ENCODE measurements around the gene ASPRV1. TPM values are rescaled to one million over a fixed set of nuclear protein-coding genes. Genes with fewer than 3 reads are reported as not detected.
"Not testable (repeated sequence)": the region's sequence is repeated elsewhere in the genome, so short reads cannot be mapped to it uniquely, and the experiment has no call there.

ASPRV1 gene
- 1.0 and 1.1 TPM in 2 replicates for total RNA-seq

DNA sequence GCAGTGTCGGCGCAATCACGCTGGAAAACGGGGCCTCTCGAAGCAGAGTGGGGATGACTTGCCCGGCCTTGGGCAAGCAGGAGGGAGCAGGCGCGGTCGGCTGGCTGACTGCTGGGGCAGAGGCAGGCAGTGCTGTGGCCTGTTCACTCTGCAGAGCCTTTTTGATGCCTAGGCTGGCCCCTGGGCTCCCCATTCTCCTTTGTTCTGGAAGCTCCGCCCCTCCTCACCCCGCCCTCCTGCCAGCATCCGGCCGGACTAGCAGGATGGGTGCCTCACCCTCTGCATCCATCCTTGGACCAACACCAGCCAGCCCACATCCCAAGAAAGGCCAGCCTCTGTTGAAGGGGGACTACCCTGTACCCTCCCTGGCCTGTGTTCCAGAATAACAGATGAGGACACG lies at the start of gene ASPRV1:
Gene ASPRV1, minus strand, starts transcription at position 136 of the 400 bp plus-strand sequence. CDS start 195 bp downstream, outside the sequence.
- no peak for DNase-seq (ENCODE audit: low spot score)
- no peaks in the 10 kb centered on the region for H3K36me3 Mint-ChIP-seq (ENCODE audit: low read depth)
- intact Hi-C loops (cut with micrococcal nuclease): no loop called here
- H3K4me1 Mint-ChIP-seq (ENCODE audit: low read depth): peaks cover 4% of the 10 kb centered on the region
- no peak within 1 kb of the TSS for H3K4me3 Mint-ChIP-seq (ENCODE audit: low read depth)
- peaks cover 16% of the 10 kb centered on the region for H3K27me3 Mint-ChIP-seq (ENCODE audit: low read depth)
- H3K9me3 Mint-ChIP-seq: no peaks in the 10 kb centered on the region
- no peak within 1 kb of the TSS for H3K27ac Mint-ChIP-seq

GRCh38 chr2:70010576-70011111 lies 49.2 kb upstream of the ASPRV1 start:
- Mint-ChIP-seq H3K4me1 (ENCODE audit: low read depth) (peaks cover 18% of the 10 kb centered on the region), H3K36me3 (ENCODE audit: low read depth) (peaks cover 14% of the 10 kb centered on the region), H3K4me3 (ENCODE audit: low read depth) (no peak overlapping the region), H3K9me3 (no peaks in the 10 kb centered on the region), H3K27ac (peak overlapping the region; percentile 0), H3K27me3 (ENCODE audit: low read depth) (no peaks in the 10 kb centered on the region)
- no peak for DNase-seq (ENCODE audit: low spot score)
- intact Hi-C loops (cut with micrococcal nuclease): no loop called here

- no peaks in the 10 kb centered on the region for H3K9me3 Mint-ChIP-seq
- H3K36me3 Mint-ChIP-seq (ENCODE audit: low read depth): peaks cover 8% of the 10 kb centered on the region
- H3K4me1 Mint-ChIP-seq (ENCODE audit: low read depth): peaks cover 14% of the 10 kb centered on the region
- H3K27ac Mint-ChIP-seq: no peak overlapping the region
- no peaks in the 10 kb centered on the region for H3K27me3 Mint-ChIP-seq (ENCODE audit: low read depth)
- intact Hi-C loops (cut with micrococcal nuclease): no loop called here
- H3K4me3 Mint-ChIP-seq (ENCODE audit: low read depth): no peak overlapping the region
- DNase-seq (ENCODE audit: low spot score): no peak
Measured at GRCh38 chr2:70009762-70010575, 48.5 kb upstream of the ASPRV1 start.

DNA sequence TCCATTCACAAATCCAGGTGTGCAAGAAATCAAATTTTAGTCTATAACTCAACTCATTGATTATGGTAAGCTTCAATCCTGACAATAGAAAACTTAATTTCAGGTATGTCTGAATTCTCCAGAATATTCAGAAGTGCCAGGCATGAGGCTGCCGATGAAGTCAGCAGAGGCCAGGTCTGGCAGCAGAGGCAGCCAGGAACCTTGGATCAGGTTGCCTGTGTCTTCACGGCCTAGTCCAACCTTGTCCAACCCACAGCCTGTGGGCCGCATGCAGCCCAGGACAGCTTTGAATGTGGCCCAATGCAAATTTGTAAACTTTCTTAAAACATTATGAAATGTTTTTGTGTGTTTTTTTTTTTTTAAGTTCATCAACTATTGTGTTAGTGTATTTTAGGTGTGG lies 46.9 kb upstream of the ASPRV1 start:
- no peak overlapping the region for H3K4me3 Mint-ChIP-seq (ENCODE audit: low read depth)
- no peak for DNase-seq (ENCODE audit: low spot score)
- no peaks in the 10 kb centered on the region for H3K9me3 Mint-ChIP-seq
- H3K27ac Mint-ChIP-seq: no peak overlapping the region
- peaks cover 10% of the 10 kb centered on the region for H3K4me1 Mint-ChIP-seq (ENCODE audit: low read depth)
- H3K36me3 Mint-ChIP-seq (ENCODE audit: low read depth): no peaks in the 10 kb centered on the region
- intact Hi-C loops (cut with micrococcal nuclease): no loop called here
- no peaks in the 10 kb centered on the region for H3K27me3 Mint-ChIP-seq (ENCODE audit: low read depth)

- H3K27ac Mint-ChIP-seq: no peak overlapping the region
- intact Hi-C loops (cut with micrococcal nuclease): no loop called here
- H3K4me3 Mint-ChIP-seq (ENCODE audit: low read depth): no peak overlapping the region
- H3K4me1 Mint-ChIP-seq (ENCODE audit: low read depth): peaks cover 13% of the 10 kb centered on the region
- H3K27me3 Mint-ChIP-seq (ENCODE audit: low read depth): no peaks in the 10 kb centered on the region
- no peak for DNase-seq (ENCODE audit: low spot score)
- H3K36me3 Mint-ChIP-seq (ENCODE audit: low read depth): no peaks in the 10 kb centered on the region
- H3K9me3 Mint-ChIP-seq: no peaks in the 10 kb centered on the region
Measured at GRCh38 chr2:70007151-70007550, 45.7 kb upstream of the ASPRV1 start.

DNA sequence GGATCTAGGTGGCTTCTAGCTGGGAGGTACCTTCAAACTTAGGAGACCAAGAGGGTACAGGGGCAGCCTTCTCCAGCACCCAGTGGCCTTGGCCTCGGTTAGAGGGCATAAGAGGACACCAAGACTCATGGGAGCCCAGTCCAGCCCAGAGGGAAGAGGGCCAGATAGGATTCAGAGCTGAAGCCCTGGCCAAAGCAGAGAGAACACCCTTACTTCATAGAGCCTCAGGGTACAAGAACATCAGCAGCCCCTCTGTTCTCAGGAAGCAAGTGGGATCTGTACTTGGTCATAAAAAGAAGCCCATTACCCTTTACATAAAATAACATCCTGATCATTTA lies 45.0 kb upstream of the ASPRV1 start:
- H3K27me3 Mint-ChIP-seq (ENCODE audit: low read depth): no peaks in the 10 kb centered on the region
- H3K4me1 Mint-ChIP-seq (ENCODE audit: low read depth): peaks cover 14% of the 10 kb centered on the region
- no peaks in the 10 kb centered on the region for H3K9me3 Mint-ChIP-seq
- no peaks in the 10 kb centered on the region for H3K36me3 Mint-ChIP-seq (ENCODE audit: low read depth)
- no peak overlapping the region for H3K4me3 Mint-ChIP-seq (ENCODE audit: low read depth)
- no peak for DNase-seq (ENCODE audit: low spot score)
- intact Hi-C loops (cut with micrococcal nuclease): no loop called here
- H3K27ac Mint-ChIP-seq: no peak overlapping the region

DNA sequence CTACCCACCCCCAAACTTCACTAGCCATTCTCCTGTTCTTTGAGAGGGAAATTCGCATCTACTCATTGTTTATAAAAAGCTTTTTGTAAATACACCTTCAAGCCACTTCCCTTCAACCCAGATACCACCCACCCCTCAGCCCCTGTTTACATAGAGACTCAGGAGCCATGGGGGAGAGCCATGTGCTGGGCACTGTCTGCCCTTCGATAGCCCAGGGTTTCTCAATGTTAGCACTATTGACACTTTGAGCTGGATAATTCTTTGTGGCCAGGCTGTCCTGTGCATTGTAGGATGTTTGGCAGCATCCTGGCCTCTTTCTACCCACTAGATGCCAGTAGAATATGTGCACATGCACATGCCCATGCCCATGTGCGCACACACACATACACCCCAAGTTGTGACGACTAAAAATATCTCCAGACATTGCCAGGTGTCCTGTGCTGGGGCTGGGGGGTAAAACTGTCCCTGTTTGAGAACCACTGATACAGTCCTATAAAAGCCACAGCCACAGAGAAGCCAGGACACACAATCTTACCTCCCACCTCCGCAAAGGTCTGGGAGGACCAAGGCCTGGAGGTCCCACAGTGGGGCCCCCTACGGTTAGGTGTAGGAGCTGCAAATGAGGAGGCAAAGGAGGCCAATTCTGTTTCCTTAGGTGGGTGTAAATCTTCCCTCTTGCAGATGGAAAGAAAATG lies 44.5 kb upstream of the ASPRV1 start:
- no peak overlapping the region for H3K27ac Mint-ChIP-seq
- H3K4me3 Mint-ChIP-seq (ENCODE audit: low read depth): no peak overlapping the region
- no peaks in the 10 kb centered on the region for H3K9me3 Mint-ChIP-seq
- intact Hi-C loops (cut with micrococcal nuclease): no loop called here
- no peaks in the 10 kb centered on the region for H3K27me3 Mint-ChIP-seq (ENCODE audit: low read depth)
- no peaks in the 10 kb centered on the region for H3K36me3 Mint-ChIP-seq (ENCODE audit: low read depth)
- DNase-seq (ENCODE audit: low spot score): no peak
- H3K4me1 Mint-ChIP-seq (ENCODE audit: low read depth): peaks cover 14% of the 10 kb centered on the region

- Mint-ChIP-seq H3K27me3 (ENCODE audit: low read depth) (no peaks in the 10 kb centered on the region), H3K36me3 (ENCODE audit: low read depth) (no peaks in the 10 kb centered on the region), H3K27ac (no peak overlapping the region), H3K4me1 (ENCODE audit: low read depth) (peaks cover 8% of the 10 kb centered on the region), H3K9me3 (no peaks in the 10 kb centered on the region), H3K4me3 (ENCODE audit: low read depth) (no peak overlapping the region)
- DNase-seq (ENCODE audit: low spot score): no peak
- intact Hi-C loops (cut with micrococcal nuclease): no loop called here
Measured at GRCh38 chr2:70005216-70005615, 43.8 kb upstream of the ASPRV1 start.

DNA sequence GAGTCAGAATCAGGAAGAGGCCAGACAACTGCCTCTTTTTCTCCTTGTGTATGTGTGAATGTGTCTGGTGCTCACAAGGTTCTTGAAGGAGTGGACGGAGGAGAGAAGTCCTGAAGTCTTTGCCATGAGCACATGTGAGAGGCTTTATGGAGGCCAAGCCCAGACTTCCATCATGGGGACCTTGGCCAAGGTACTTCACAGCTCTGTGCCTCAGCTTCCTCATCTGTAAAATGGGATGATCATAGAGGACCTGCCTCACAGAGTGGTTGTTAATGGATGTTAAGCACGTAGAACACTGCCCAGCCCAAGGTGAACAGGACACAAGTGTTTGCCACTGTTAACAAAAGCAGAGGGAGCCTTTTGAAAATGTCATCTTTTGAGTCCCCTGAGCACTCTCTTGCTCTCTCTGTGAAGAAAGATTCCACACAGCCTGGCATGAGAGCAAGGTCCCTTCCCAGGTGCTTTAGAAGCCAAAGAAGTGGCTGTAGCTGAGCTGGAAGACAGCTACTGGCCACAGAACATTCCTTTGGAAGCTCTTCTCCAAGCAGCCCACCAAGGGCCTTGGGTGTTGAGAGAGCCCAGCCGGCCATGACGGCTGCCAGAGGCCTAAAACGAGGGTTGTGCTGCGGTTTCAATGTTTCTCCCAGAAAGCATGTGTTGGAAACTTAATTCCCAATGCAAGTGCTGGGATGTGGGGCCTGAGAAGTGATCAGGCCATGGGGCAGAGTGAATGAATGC lies 41.8 kb upstream of the ASPRV1 start:
- no peak for DNase-seq (ENCODE audit: low spot score)
- H3K4me1 Mint-ChIP-seq (ENCODE audit: low read depth): peaks cover 9% of the 10 kb centered on the region
- no peaks in the 10 kb centered on the region for H3K27me3 Mint-ChIP-seq (ENCODE audit: low read depth)
- H3K4me3 Mint-ChIP-seq (ENCODE audit: low read depth): no peak overlapping the region
- no peaks in the 10 kb centered on the region for H3K9me3 Mint-ChIP-seq
- H3K27ac Mint-ChIP-seq: no peak overlapping the region
- no peaks in the 10 kb centered on the region for H3K36me3 Mint-ChIP-seq (ENCODE audit: low read depth)
- intact Hi-C loops (cut with micrococcal nuclease): no loop called here

- H3K4me3 Mint-ChIP-seq (ENCODE audit: low read depth): no peak overlapping the region
- no peaks in the 10 kb centered on the region for H3K36me3 Mint-ChIP-seq (ENCODE audit: low read depth)
- H3K4me1 Mint-ChIP-seq (ENCODE audit: low read depth): peaks cover 14% of the 10 kb centered on the region
- intact Hi-C loops (cut with micrococcal nuclease): no loop called here
- H3K27me3 Mint-ChIP-seq (ENCODE audit: low read depth): no peaks in the 10 kb centered on the region
- H3K27ac Mint-ChIP-seq: no peak overlapping the region
- no peaks in the 10 kb centered on the region for H3K9me3 Mint-ChIP-seq
- no peak for DNase-seq (ENCODE audit: low spot score)
Measured at GRCh38 chr2:70002241-70002899, 40.9 kb upstream of the ASPRV1 start.

DNA sequence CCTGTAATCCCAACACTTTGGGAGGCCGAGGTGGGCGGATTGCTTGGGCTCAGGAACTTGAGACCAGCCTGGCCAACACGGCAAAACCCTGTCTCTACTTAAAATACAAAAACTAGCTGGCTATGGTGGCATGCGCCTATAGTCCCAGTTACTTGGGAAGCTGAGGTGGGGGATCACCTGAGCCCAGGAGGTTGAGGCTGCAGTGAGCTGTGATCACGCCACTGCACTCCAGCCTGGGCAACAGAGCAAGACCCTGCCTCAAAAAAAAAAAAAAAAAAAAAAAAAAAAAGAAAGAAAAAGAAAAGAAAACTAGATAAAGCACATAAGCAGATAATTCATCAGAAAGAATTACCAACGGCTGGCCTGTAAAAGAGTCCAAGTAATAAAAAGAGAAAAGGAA lies 39.1 kb upstream of the ASPRV1 start:
- H3K9me3 Mint-ChIP-seq; DNase-seq (ENCODE audit: low spot score); H3K4me3 Mint-ChIP-seq (ENCODE audit: low read depth); H3K36me3 Mint-ChIP-seq (ENCODE audit: low read depth); H3K27me3 Mint-ChIP-seq (ENCODE audit: low read depth); H3K27ac Mint-ChIP-seq; intact Hi-C loops (cut with micrococcal nuclease): not testable (repeated sequence)
- H3K4me1 Mint-ChIP-seq (ENCODE audit: low read depth): peaks cover 17% of the 10 kb centered on the region

- no peaks in the 10 kb centered on the region for H3K27me3 Mint-ChIP-seq (ENCODE audit: low read depth)
- DNase-seq (ENCODE audit: low spot score): no peak
- peaks cover 16% of the 10 kb centered on the region for H3K4me1 Mint-ChIP-seq (ENCODE audit: low read depth)
- intact Hi-C loops (cut with micrococcal nuclease): no loop called here
- peaks cover 5% of the 10 kb centered on the region for H3K36me3 Mint-ChIP-seq (ENCODE audit: low read depth)
- H3K27ac Mint-ChIP-seq: no peak overlapping the region
- no peaks in the 10 kb centered on the region for H3K9me3 Mint-ChIP-seq
- no peak overlapping the region for H3K4me3 Mint-ChIP-seq (ENCODE audit: low read depth)
Measured at GRCh38 chr2:69998761-69999160, 37.3 kb upstream of the ASPRV1 start.

Data from activated T-helper 2 cell treated with anti-CD3 and anti-CD28 coated beads, Interferon-gamma antibody, Interleukin-2, Interleukin-4, amounts not matched to agents 10 μg/mL and 5 μg/mL and 100 μg/mL, durations not matched to agents 14 hours and 24 hours and 36 hours (primary cell).